ENCODE results near the gene PPTC7.
A peak's percentile ranks its signal among the peaks of the same experiment; 100 is the strongest.
"Not testable (repeated sequence)": the region's sequence is repeated elsewhere in the genome, so short reads cannot be mapped to it uniquely, and the experiment has no call there.

Gene PPTC7

GRCh38 chr12:110543965-110544364 is 39.2 kb downstream of the PPTC7 start:
- DNase-seq, result no peak
- TF ChIP-seq GATA1 (IDR thresholded peaks at IDR 0.05; ENCODE audit: low read depth, low read length) (no peak), POLR2A (IDR thresholded peaks at IDR 0.05; ENCODE audit: low read length) (no peak)

GRCh38 chr12:110543252-110543959 is 39.7 kb downstream of the PPTC7 start:
- DNase-seq, result no peak
- TF ChIP-seq GATA1 (IDR thresholded peaks at IDR 0.05; ENCODE audit: low read depth, low read length) (no peak), POLR2A (IDR thresholded peaks at IDR 0.05; ENCODE audit: low read length) (no peak)

- TF ChIP-seq GATA1 (IDR thresholded peaks at IDR 0.05; ENCODE audit: low read depth, low read length) (no peak), POLR2A (IDR thresholded peaks at IDR 0.05; ENCODE audit: low read length) (no peak)
- DNase-seq, result no peak
These were observed 43.1 kb downstream of the PPTC7 start for GRCh38 chr12:110540048-110540447.

GRCh38 chr12:110538869-110539622 is 44.1 kb downstream of the PPTC7 start:
- TF ChIP-seq GATA1 (IDR thresholded peaks at IDR 0.05; ENCODE audit: low read depth, low read length) (no peak), POLR2A (IDR thresholded peaks at IDR 0.05; ENCODE audit: low read length) (no peak)
- no peak for DNase-seq

- TF ChIP-seq GATA1 (IDR thresholded peaks at IDR 0.05; ENCODE audit: low read depth, low read length), result no peak
- no peak for TF ChIP-seq POLR2A (IDR thresholded peaks at IDR 0.05; ENCODE audit: low read length)
- DNase-seq, result no peak
These were observed 45.3 kb downstream of the PPTC7 start for GRCh38 chr12:110537605-110538409.

GRCh38 chr12:110536834-110537604 is 46.1 kb downstream of the PPTC7 start:
- DNase-seq, result no peak
- no peak for TF ChIP-seq GATA1 (IDR thresholded peaks at IDR 0.05; ENCODE audit: low read depth, low read length)
- TF ChIP-seq POLR2A (IDR thresholded peaks at IDR 0.05; ENCODE audit: low read length), result no peak

GRCh38 chr12:110534811-110535210 is 48.3 kb downstream of the PPTC7 start:
- TF ChIP-seq GATA1 (IDR thresholded peaks at IDR 0.05; ENCODE audit: low read depth, low read length) (no peak), POLR2A (IDR thresholded peaks at IDR 0.05; ENCODE audit: low read length) (no peak)
- no peak for DNase-seq

- no peak for DNase-seq
- TF ChIP-seq GATA1 (IDR thresholded peaks at IDR 0.05; ENCODE audit: low read depth, low read length), result no peak
- no peak for TF ChIP-seq POLR2A (IDR thresholded peaks at IDR 0.05; ENCODE audit: low read length)
These were observed 49.5 kb downstream of the PPTC7 start for GRCh38 chr12:110533607-110534006.

- DNase-seq, result no peak
- TF ChIP-seq POLR2A (IDR thresholded peaks at IDR 0.05; ENCODE audit: low read length) (no peak), GATA1 (IDR thresholded peaks at IDR 0.05; ENCODE audit: low read depth, low read length) (no peak)
These were observed 50.5 kb downstream of the PPTC7 start for GRCh38 chr12:110532644-110533043.

GRCh38 chr12:110531741-110532333 is 51.3 kb downstream of the PPTC7 start:
- no peak for TF ChIP-seq GATA1 (IDR thresholded peaks at IDR 0.05; ENCODE audit: low read depth, low read length)
- no peak for TF ChIP-seq POLR2A (IDR thresholded peaks at IDR 0.05; ENCODE audit: low read length)
- DNase-seq, result no peak

- no peak for TF ChIP-seq POLR2A (IDR thresholded peaks at IDR 0.05; ENCODE audit: low read length)
- TF ChIP-seq GATA1 (IDR thresholded peaks at IDR 0.05; ENCODE audit: low read depth, low read length), result no peak
- no peak for DNase-seq
These were observed 52.6 kb downstream of the PPTC7 start for GRCh38 chr12:110530511-110530910.

- no peak for DNase-seq
- no peak for TF ChIP-seq POLR2A (IDR thresholded peaks at IDR 0.05; ENCODE audit: low read length)
- TF ChIP-seq GATA1 (IDR thresholded peaks at IDR 0.05; ENCODE audit: low read depth, low read length), result no peak
These were observed 54.8 kb downstream of the PPTC7 start for GRCh38 chr12:110528277-110528839.

GRCh38 chr12:110520876-110521712 is 62.0 kb downstream of the PPTC7 start:
- DNase-seq, result peak; percentile 39 to 43

- DNase-seq, result not testable (repeated sequence)
These were observed 65.1 kb downstream of the PPTC7 start for GRCh38 chr12:110518014-110518413.
